ENCODE data around the gene SLC7A5.
"Not testable (repeated sequence)": the region's sequence is repeated elsewhere in the genome, so short reads cannot be mapped to it uniquely, and the experiment has no call there.

DNA sequence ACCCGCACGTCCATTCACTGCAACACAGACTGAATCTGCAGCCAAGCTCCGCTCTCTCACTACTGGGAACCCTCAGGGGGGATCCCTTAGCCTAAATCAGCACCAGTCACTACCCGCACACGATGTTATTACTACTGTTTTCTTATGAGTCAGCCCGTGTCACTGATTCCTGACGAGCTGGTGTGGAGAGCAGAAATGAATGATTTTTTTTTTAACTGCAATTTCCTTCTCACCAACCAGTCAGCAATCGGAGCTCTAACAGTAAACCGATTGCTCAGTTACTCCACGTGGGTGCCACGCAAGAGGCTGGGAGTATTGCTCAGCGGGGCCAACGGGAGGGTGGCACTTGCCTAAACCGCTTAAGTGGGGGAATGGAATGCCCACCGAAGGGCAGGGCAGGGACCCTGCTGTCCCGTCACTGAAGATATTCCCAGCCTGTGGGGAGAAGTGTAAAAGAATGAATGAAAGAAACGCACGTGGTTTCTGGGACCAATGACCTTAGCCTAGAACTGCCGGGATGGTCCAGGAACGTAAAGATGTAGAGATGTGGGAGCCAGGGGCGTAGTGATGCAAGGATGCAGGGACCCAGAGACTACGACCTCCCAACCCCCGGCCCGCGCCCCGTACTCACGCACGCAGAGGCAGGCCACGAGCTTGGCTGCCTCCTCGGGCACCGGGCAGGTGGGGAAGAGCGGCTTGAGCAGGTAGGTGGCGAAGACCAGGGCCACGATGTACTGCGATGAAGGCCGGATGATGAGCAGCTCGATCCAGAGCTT lies 865 bp downstream of the SLC7A5 start:
- not testable (repeated sequence) for TF ChIP-seq CTCF, EP300, POLR2A (IDR thresholded peaks at IDR 0.05)
